Thyroid gland (tissue), 4 donors: ENCODE data around the gene ZNF117.

Experiments
- POLR2A ChIP-seq, 2 donors: fragments of 450-650 bp; IDR thresholded peaks; one replicate each; pipeline ENCODE4 v1.6.1; 2017; ENCODE audit warnings: antibody characterized with exemption in 2 of 2, mild to moderate bottlenecking in 2 of 2, moderate library complexity in 1 of 2
- TF ChIP-seq, protein P1 (sequence below), 6 experiments: fragments of 200-600 bp in 3 of 6; fragments of 450-650 bp in 3 of 6; sonication (generic) in 3 of 6; IDR thresholded peaks; one replicate each; pipeline ENCODE4 v1.5.1; 2016 to 2019; ENCODE audit warnings: antibody characterized with exemption in 6 of 6, mild to moderate bottlenecking in 2 of 6, inconsistent platforms in 1 of 6, moderate library complexity in 1 of 6

DNA sequence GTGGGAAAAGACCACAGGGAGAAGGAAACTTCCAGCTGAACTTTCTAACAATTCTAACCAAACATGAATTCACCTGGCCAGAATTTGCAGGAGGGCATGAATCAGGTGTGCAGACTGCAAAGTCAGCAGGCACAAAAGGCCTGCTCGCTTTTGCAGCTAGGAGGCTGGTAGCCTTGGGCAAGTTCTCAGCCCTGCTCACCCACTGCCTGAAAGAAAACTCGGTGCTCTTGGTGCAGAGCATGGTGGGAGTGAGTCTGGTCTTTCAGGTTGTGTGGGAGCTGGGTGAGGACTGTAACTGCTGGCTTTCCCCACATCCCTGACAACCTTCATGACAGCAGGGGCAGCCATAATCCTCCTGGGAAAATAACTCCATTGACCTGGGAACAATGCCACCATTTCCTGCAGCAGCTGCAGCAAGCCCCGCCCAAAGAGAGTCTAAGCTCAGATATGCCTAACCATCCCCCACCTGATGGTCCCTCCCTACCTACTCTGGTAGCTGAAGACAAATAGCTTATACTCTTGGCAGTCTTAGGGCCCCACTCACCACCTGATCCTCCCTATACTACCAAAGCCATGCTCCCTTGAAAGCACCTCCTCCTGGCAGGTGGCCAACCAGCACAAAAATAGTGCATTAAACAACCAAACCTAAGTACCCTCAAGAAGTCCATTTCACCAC is 31.6 kb downstream of the ZNF117 start:
- TF ChIP-seq, protein P1, sequence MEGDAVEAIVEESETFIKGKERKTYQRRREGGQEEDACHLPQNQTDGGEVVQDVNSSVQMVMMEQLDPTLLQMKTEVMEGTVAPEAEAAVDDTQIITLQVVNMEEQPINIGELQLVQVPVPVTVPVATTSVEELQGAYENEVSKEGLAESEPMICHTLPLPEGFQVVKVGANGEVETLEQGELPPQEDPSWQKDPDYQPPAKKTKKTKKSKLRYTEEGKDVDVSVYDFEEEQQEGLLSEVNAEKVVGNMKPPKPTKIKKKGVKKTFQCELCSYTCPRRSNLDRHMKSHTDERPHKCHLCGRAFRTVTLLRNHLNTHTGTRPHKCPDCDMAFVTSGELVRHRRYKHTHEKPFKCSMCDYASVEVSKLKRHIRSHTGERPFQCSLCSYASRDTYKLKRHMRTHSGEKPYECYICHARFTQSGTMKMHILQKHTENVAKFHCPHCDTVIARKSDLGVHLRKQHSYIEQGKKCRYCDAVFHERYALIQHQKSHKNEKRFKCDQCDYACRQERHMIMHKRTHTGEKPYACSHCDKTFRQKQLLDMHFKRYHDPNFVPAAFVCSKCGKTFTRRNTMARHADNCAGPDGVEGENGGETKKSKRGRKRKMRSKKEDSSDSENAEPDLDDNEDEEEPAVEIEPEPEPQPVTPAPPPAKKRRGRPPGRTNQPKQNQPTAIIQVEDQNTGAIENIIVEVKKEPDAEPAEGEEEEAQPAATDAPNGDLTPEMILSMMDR (IDR thresholded peaks at IDR 0.05): no peak
- no peak for TF ChIP-seq POLR2A (IDR thresholded peaks at IDR 0.05)
